Measurements from ENCODE around the gene CEP112.

CEP112 gene

DNA sequence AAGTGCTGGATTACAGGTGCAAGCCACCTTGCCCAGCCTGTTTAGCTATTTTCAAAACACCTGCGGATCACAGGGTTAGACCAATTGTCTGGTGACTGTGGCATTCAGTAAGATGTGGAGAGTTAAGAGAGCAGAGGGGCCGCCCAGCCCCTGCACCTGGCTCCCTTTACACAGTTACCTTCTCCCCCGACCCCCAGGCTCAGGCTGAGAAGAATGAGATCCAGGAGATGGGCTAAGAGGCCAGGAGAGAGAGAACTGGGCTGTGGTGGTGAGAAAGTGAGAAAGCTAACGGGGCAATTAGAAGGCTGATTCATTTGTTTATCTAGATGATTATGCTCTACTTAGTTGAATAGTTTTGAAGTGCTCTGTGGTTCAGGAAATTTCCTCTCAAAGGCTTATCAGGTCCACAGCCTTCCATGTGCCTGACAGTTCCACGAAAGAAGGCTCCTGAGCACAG lies 562.7 kb downstream of the CEP112 start:
- no peak for DNase-seq

DNA sequence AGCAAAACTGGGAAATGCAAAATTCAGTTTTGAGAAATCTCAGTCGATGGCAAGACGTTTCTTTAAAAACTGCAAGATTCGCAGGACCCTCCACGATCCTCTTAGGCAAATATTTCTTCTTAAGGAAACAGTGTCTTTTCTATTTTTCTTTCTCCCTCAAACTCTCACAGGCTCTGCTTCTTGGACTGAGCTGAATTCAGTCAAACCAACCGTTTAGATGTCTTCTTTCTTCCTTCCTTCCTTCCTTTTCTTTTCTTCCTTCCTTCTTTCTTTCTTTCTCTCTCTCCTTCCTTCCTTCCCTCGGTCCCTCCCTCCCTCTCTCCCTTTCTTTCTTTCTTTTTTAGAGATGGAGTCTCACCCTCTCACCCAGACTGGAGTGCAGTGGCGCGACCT lies 563.3 kb downstream of the CEP112 start:
- DNase-seq = no peak

DNA sequence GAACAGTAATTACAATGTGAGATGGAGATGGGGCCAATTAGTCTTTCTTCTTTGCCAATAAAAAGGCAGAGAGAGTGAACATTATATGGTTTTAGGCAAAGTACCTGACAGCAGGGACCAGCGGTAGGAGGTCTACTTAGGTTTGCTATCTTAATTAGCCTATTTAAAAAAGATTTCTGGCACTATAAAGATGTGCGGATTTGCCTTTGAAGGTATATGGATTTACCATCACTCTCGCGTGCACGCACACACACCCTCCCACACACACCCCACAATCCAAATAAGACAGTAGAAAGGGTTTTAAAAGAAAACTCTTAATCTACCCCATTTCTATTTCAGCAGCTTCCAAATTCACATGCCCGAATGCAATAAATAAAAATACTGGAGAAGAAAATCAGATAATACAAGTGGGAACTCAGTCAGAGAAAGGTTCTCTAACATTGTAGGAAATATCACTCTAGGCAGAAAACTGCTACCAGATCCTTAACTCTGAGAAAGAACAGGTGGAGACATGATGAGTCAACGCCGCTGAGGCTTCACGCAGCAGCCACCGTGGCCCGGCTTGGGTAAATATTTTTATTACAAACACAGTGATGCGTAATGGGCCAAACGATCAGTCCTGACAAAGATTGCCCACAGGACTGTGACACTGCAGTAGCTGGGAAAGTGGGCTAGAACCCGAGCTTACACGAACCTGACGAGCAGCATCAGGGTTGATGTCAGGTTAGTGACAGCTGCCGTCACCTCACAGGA lies 563.9 kb downstream of the CEP112 start:
- DNase-seq = no peak

DNA sequence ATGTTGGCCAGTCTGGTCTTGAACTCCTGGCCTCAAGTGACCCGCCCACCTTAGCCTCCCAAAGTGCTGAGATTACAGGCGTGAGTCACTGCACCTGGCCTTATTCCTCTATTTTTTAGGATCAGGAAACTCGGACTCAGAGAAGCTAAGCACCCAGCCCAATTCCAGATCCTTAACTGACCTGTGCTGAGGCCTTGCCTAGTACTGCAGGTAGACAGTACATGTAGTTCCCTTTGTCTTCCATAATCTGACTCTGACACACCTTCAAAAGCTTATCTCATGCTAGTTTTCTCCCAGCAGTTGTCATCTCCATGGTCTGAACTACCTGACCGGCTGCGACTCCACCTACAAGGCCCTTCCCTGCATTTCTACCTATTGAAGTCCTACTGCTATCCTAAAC lies 564.8 kb downstream of the CEP112 start:
- no peak for DNase-seq

DNA sequence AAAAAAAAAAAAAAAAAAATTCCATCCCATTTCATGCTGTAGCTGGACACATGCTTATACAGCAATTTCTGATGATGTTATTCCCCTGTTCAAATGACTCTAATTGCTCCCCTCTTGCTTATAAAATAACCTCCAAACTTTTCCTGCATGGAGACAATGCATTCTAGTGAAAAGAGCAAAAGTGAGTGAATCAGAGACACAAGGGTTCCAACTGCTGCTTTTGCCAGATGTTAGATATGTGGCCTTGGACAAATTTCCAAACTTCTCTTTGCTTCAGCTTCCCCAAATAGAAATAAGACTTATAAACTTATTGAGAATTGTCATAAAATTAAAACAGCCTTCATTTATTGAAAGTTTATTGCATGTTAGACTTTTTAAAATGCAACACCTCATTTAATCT lies 565.5 kb downstream of the CEP112 start:
- DNase-seq = no peak

DNA sequence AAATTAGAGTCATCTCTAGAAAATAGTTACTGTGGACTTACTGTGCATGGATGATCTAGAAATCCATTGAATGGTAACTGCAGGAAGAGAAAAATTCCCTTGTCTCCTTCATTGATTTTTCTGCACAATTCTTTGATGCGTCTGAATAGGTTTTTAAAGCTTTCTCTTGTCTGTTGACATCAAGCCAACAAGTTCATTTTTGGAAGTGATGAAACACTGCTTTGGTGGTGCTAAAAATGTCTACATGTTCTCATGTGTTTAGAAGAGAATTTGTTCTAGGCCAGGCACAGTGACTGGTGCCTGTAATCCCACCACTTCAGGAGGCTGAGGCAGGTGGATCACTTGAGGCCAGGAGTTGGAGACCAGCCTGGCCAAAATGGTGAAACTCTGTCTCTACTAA lies 573.4 kb downstream of the CEP112 start:
- no peak for DNase-seq

DNA sequence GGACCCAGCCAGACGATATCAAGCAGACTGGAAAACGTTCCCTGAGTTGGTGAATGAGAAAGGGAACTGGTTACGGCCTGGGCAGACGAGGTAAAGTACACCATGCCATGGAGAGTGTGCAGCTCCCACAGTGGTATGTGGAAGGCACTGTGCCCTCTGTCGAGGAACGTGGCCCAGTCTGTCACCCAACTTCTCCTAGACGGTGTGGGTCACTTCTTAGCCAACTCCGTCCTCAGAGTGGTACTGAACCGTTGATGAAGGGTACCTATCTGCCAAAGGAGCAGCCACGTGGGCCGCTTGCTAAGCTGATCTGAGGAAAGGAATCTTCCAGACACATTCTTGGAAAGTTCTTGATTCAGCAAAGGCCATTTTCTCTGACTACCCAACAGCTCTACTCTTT lies 574.4 kb downstream of the CEP112 start:
- DNase-seq = no peak

DNA sequence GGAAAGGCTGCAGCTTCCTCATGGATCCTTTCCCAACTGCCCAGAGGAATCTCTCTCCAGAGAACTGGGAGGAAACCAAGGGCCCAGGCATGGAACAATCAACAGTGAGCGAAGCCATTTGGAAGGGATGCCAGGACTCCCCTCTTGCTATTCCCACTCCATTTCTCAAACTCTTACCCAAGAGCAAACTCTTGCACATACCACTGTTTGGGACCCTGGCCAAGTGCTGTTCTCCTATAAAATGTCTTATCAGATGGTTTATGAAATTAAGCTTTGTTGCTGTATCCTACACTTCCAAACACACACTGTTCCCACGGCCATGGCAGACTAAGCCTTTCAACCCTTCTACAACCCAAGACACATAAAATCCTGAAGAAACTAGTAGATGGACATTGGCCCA lies 582.2 kb downstream of the CEP112 start:
- DNase-seq = no peak

DNA sequence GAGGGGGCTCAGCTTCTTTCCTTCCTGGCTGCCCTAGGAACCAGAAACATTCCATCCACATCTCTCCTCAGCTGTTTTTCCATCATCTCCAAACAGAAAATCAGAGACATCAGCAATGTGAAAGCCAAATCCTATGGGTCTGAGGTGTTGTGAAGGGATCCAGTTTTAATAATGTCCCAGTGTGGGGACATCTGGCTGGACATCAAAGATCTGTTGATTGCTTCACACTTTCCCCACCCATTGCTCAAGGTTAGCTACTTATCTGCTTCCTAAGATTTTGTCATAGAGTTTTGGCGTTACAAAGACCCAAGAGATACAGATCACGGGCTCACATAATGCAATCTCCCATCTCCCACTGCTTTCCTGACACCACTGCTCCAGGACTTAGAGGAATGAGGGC lies 582.6 kb downstream of the CEP112 start:
- no peak for DNase-seq

DNA sequence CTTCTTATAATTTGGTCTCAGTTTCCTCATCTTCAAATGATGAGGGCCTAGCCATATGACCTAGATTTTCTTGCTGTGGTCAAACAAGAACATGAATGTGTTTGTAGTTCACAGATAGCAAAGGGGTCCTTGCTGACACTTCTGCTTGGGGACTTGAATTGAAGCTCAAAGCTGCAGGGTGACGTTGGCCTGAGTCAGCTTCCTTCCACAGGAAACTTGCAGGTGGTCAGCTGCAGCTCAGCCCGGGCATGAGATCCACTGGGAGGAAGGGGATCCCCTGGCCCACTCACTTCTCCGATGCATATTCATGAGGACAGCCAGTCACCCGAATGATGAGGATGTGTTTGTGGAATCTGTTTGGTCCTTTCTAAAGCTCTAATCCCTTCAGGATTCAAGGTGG lies 587.9 kb downstream of the CEP112 start:
- DNase-seq = no peak

DNA sequence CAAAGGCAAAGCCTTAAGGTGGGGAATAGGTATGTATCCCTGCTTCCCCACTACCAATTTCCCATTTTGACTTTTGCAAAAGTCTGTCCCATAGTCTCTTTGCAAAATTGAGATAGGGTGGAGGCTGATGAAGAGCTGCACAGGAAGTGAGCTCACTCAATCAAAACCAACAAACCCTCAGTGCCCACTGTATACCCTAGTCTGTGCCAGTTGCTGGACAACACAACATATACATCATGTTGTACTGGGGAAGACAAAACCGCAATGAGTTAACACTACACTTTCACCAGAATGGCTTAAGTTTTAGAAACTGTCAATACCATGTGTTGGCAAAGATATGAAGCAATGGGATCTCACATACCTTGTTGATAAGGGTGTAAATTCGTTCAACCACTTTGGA lies 590.1 kb downstream of the CEP112 start:
- no peak for DNase-seq

DNA sequence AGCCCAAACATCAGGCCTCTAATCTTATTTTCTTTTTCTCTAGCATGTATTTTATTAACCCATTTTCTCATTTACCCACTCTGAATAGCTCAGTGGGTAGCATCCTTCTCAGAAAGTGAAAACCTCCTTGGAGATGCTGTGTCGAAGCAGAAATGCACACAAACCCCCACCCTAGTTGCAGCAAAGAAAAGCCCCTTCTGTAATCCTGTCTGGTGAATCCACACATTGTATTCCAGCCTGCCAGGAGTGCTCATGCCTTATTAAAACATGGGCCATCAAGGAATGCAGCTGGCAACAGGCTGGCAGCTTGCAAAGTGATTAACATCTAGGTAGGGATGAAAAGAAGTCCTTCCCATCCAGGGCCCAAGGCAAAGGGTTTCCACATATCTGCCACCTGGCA lies 590.8 kb downstream of the CEP112 start:
- DNase-seq = no peak

DNA sequence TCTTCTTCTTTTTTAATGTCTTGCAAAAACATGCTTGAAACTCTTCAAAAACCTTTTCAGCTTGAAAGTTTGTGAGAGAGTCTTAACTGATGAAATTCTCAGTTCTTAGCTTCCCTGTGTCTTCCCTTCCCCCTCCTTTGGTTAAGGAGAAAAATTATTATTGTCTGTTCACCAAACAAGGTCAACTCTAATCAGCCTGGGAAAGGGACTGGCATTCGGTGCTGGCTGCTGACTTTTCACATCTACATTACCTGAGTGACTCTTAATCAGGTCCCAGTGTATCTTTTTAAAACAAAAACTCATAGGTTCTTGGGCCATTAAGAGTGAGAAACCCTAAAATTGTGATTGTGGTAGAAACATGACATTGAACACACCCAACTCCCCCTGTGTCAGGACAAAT lies 591.4 kb downstream of the CEP112 start:
- no peak for DNase-seq

DNA sequence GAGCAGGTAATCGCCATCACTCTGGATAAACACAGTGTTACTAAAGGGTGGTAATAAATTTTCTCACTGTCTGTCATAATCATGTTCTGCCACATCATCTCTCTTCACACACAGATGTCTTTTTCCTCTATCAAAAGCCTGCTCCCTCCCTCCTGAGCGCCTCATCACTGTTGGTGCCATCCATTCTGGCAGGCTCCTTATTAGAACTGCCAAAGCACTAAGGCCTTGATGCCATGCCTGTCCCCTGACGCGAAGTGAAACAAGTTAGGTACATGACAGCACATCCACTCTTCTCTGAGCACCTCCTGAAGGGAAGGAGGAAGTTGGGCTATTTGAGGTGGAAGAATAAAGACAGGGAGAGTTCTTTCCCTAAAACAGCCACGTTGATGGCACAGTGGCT lies 592.3 kb downstream of the CEP112 start:
- DNase-seq = no peak

DNA sequence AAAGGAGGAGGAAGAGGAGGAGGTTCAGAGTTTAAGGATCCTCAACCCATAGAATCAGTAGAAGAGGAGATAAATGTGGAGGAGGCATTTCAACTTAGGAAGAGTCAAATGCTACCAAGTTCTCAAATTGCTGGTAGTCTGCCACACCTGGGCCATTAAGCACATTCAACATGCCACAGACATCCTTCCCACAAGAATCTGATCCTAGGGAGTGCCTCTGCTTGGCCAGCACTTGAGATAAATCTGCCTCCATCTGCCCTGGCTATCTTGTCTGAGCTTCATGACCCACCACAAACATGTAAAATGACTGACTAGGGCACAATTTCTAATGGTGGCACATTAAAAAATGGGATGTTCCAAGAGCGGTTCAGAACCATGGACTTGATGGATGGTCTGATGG lies 593.2 kb downstream of the CEP112 start:
- DNase-seq = no peak

DNA sequence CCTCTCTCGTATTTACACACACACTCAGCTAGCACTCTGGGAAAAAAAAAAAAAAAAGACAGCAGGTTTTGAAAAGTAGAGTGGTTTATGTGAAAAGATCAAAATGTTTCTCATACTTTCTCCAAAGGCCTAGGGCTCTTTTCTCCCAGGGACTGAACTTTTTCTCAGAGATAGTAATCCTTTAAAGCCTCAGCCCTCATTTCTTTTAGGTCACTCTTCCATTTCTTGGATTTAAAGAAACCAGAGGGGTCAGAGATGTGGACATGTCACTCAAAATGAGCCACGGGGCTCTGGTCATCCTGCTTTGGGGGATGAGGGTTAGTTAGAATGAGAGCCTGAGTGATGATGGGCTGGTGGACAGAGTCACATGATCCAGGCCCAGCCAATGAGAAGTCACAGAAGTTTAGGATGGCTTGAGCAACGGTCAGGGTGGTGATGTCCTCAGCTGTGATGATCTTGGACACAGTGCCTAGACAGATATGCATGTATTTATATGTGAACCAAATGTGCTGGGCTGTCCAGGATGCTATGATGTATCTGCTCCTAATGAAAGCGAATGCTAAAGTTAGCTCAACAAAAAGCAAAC lies 596.8 kb downstream of the CEP112 start:
- DNase-seq = no peak

DNA sequence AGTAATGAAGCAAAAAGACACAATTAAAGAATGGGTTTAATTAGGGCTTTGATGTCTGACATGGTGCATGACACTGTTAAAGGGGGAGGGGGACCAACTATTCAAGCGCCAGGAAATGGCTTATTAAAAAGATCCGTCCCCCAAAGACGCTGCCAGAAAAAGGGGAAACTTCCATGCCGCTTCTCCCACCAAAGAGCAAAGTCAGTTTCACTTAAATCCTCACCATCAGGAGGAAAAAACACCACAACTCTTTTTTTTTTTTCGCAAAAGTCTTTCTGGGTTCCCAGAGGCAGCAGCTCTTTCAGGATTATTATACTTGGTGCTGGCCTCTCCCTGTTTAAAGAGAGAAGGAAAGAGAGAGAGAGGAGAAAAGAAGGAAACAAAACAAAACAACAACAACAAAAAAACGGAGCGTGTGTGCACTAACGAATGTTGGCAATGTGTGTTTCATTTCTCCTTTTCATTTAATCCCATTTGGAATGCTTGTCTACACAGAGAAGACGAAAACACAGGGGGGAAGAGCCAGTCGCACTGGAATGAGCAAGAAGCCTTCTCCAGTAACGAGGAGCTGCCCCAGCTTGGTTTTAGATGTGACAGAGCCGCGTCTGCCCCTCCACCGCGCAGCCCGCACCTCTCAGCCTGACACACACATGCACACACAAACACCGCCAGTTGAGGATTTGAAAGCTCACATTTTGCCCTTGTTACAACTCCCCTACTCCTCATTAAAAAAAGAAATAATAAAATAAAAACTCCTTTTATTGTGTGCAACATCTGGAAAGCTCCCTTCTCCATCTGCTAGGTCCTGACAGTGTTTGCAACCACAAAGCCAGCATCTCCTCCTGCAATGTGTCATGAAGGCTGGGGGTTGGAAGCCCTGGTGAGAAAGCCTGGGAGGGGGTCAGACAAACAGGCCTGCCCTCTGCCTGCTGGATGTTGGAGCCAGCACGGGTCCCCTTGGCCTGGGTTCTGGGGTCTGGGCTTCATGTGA lies 597.8 kb downstream of the CEP112 start:
- no peak for DNase-seq

DNA sequence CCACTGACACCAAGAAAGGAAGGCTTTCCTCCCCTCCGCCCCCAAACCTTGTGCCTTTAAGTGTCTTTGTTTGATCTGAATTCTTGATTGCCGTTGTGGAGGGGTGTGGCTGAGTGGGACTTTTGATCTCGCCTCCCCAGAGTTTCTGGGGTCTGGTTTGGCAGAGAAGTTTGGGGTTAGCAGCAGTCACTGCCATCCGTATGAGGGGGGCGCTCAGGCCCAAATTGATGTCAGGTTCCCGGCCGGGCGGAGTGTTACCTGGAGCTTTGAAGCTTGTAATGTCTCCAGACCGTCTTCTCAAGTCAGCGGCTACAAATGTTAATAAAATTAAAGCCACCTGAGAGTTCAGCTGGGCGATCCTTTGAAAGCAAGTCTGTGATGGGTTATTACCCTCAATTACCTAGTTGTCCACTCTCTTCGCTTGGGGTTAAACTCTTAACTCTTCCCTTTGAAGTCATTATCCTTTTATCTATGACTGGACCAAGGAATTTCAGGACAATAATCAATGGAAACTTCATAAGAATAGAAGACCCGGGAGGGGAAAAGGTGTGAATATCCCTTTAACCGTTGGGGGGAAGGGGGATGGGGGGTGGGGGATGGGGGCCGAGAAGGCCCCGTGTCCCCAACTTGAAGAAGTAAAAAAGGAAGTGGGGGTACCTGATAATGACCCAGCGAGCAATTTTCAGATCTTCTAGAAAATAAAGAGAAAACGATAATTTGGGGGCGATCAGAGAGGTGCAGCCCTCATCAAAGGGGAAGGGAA lies 598.7 kb downstream of the CEP112 start:
- DNase-seq = no peak

DNA sequence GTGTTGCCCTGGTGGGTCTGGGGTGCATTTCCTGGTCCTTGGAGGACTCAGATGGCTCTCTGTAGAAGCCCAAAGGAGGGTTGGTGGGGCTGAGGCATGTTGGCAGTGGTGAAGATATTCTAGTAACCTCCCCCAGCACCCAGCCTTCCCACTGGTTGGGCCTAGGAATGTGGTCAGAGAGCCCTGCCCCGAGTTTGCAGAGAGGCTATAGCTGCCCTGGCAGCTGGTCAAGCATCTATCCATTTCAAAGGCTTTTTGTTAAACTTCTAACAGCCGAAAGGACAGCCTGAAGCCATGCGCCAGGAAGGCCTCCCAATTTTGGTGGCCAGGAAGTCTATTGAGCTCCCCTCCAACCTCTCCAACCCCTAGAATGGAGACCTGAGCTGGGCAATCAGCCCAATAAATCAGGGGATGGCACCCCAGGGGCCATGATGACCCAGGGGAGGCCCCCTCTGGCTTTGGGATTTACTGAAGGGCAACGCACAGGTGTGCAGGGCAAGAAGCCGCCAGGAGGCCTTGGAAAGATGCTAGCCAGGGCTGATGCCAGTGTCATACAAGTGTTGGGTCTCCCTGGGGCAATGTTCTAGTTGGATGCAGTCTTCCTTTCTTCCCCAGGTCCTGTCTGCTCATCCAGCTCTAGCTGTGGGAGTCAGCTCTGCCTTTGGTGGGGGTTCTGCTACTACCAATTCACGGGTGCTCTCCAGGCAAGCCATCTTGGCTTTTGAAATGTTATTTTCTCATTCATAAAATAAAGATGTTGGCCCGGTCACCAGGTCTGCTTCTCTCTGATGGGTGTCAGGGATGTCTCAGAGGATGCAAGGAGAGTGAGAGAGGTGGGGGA lies 599.6 kb downstream of the CEP112 start:
- DNase-seq = no peak

DNA sequence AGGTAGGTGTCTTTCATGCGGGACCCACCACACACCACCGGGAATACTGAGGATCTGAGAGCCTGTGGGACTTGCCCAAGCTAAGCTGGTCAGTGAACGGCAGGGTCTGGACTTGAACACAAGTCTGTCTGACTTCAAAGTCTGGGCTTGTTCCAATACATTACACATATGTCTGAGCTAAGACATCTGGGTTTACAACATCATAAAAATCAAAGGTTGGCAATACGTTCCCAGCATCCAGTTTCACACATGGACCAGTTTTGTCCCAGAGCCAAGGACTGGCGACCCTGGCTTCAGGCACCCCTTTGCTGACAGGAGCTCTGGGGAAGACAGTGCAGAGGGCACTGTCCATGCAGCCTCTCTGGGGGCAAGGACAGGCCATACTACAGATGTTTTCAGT lies 602.6 kb downstream of the CEP112 start:
- DNase-seq = no peak

DNA sequence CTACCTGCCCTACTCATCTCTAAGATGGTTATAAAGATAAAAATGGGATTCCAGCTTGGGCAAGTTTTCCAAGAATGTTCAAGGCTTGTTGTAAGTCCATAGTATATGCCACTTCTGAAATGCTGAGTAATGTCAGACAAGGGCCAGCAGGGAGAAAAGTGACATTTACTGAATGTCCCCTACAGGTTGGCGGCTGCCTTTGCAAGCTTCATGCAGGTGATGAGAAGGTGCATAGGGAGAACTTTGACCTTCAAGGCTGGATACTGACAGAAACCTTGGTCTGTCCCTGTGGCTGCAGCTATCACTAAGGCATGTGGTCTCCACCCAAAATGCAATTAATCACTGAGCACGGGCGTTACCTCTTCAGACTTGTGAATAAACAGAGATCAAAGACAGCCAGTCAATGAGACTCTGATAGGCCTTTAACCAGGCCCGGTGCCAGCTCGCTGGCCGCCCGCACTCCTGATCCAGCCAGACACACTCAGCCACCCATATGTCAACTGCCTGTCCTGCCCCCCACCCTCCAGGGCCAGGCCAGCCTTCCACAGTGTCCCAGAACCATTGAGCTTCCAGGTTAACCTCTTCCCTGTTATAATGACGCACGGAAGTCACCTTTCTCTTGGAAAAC lies 603.6 kb downstream of the CEP112 start:
- no peak for DNase-seq

All from inflammatory macrophage treated with lipopolysaccharide for 4 hours (primary cell).